SK-MEL-5 (cell line): ENCODE measurements around the gene SLC30A7. TPM values are rescaled to one million over a fixed set of nuclear protein-coding genes. Genes with fewer than 3 reads are reported as not detected.
A peak's percentile ranks its signal among the peaks of the same experiment; 100 is the strongest.
"Not testable (repeated sequence)": the region's sequence is repeated elsewhere in the genome, so short reads cannot be mapped to it uniquely, and the experiment has no call there.

Experiments used
- DNase-seq: peaks from one replicate; pipeline ENCODE4 v3.0.0-alpha.2; 2016; ENCODE audit warnings: low read depth, low spot score
- in situ Hi-C: cut with HindIII; loops from 2 replicates; pipeline ENCODE4 v1.10.0; 2016; ENCODE audit warnings: low sequenced_read_pairs, high pct_unique_total_duplicates, low pct_unique_long_range_greater_than_20kb
- polyA plus RNA-seq, 2 experiments: library from polyadenylated mRNA; depleted of rRNA; stranded (reverse); fragments of >200 nt; gene quantifications; 2 replicates each; pipeline ENCODE4 v1.2.3, GENCODE V29; 2015
- total RNA-seq: library from RNA; depleted of rRNA; stranded (reverse); fragments of >200 nt; shearing (Covaris generic); gene quantifications from 2 replicates; pipeline ENCODE4 v1.2.3, GENCODE V29; 2014; rRNA removed

SLC30A7 gene
- 33.4 and 36.8 TPM in 2 replicates for total RNA-seq
- polyA plus RNA-seq (2015; cell fraction: cytosol; rRNA removed): 12.6 and 19.8 TPM in 2 replicates
- 17.6 and 18.4 TPM in 2 replicates for polyA plus RNA-seq (2015; cell fraction: nucleus; rRNA removed)

- DNase-seq: peak; percentile 88
- in situ Hi-C loops: no loop called here
These were observed at the start of gene SLC30A7 for GRCh38 chr1:100895540-100896480. Gene SLC30A7, plus strand, starts transcription at chr1:100896090. Its CDS starts 173 bp downstream, at chr1:100896263.

GRCh38 chr1:100847361-100848082 is 48.4 kb upstream of the SLC30A7 start:
- in situ Hi-C loops: no loop called here
- no peak for DNase-seq

- no peak for DNase-seq
- in situ Hi-C loops: loop anchor here (25.0 kb wide), 1 partner anchor 389 kb away; no protein-coding TSS in a partner anchor
These were observed 44.2 kb upstream of the SLC30A7 start for GRCh38 chr1:100851726-100852125.

- in situ Hi-C loops: loop anchor here (25.0 kb wide), 1 partner anchor 391 kb away; no protein-coding TSS in a partner anchor
- no peak for DNase-seq
These were observed 42.9 kb upstream of the SLC30A7 start for GRCh38 chr1:100852976-100853375.

DNA sequence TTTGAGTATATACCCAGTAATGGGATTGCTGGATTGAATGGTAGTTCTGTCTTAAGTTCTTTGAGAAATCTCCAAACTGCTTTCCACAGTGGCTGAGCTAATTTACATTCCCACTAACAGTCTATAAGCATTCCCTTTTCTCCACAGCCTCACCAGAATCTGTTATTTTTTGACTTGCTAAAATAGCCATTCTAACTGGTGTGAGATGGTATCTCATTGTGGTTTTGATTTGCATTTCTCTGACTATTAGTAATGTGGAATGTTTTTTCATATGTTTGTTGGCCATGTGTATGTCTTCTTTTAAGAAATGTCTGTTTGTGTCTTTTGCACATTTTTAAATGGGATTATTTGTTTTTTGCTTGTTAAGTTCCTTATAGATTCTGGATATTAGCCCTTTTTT is 40.8 kb upstream of the SLC30A7 start:
- not testable (repeated sequence) for DNase-seq
- in situ Hi-C loops: loop anchor here (25.0 kb wide), 1 partner anchor 393 kb away; no protein-coding TSS in a partner anchor

DNA sequence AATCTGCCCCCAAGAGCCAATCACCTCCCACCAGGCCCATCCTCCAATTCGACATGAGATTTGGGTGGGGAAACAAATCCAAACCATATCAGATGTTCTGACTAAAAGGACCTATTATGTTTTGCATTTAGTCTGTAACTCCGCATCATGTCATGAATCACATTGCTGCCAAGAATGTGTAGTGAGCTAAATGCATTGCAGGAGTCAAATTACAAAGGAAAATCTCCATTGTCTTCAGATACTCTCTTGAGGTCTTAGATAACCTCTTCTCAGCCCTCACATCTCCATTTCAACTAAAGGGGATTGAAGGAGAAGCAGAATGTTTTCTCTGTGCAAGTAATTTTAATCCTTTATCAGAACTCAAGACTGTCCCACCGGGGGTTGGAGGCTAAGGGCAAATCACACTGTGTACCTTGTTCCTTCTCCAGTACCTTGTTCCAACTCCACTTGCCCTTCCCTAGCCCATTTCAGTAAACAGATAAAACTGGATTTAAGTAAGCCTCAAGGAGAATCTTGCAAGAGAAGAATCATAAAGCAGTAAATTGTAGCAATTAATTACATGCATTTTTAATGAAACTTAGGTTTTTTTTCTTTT is 35.4 kb upstream of the SLC30A7 start:
- in situ Hi-C loops: loop anchor here (25.0 kb wide), 1 partner anchor 398 kb away; no protein-coding TSS in a partner anchor
- no peak for DNase-seq

DNA sequence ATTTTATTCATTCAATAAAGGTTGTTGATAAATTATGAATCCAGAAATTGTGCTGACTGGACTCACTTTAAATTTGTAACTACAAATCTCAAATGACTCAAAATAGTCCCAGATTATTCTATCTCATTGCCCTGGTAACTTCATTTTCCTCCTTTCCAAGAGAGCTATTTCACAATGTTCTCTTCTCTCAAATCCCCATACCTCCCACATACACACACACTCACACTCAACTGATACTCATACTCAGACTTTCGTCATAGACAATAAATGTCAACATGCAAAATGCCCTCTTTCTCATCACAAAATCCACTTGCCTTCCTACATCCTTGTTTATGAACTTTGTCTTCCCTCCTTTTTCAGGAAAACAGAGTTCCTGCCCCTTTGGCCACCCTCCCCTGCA is 34.5 kb upstream of the SLC30A7 start:
- in situ Hi-C loops: loop anchor here (25.0 kb wide), 1 partner anchor 399 kb away; no protein-coding TSS in a partner anchor
- no peak for DNase-seq

- in situ Hi-C loops: loop anchor here (25.0 kb wide), 1 partner anchor 400 kb away; no protein-coding TSS in a partner anchor
- no peak for DNase-seq
These were observed 33.3 kb upstream of the SLC30A7 start for GRCh38 chr1:100862591-100862990.

DNA sequence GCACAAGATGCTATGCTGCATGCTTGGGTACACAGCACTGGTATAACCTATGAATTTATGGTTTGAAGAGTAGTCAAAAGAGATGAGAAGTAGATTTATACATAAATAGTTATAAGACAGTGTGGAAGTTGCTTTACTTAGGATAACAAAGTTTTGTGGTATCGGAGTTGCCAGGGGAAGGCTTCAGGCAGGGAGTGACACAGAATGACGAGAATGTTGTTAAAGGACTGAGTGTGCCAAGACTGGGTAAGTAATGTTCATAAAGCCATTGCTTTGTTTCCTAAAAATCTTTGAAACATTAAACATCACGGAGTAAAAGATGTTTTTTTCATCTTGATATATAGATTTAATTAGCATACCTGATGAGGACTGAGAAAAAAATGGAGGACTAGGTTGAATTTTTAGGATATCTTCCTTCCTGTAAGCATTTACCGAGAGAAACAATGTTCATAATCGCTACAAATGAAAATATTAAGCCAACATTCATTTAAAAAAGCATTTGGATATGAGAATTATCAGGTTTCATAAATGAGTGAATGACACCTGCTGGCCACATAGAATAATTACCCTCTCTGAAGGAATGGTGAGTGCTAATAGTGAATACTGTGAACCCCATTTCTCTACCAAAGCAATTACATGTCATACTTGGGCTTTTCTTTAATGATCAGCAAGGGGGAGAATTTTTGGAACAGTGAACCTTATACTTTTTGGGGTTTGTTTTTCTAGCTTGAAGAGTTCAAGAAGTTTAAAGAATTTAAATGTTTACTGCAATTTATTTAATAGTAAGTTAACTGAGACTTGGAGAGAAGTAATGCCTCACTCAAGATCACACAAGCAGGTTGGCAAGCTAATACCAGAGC is 29.6 kb upstream of the SLC30A7 start:
- in situ Hi-C loops: loop anchor here (25.0 kb wide), 1 partner anchor 404 kb away; no protein-coding TSS in a partner anchor
- peak; percentile 29 for DNase-seq

DNA sequence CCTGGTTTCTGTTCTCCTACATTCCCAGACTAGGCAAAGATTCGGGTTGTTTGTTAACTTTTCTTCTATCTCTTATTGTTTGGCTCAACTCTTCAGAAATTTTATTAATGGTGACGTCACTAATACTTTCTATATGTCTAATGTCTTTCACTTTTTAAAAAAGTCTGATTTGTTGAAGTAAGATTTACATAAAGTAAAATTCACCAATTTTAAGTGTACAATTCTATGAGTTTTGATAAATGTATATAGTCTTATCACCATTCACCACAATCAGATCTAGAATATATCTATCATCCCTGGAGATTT is 29.0 kb upstream of the SLC30A7 start:
- in situ Hi-C loops: loop anchor here (25.0 kb wide), 1 partner anchor 405 kb away; no protein-coding TSS in a partner anchor
- DNase-seq: no peak

GRCh38 chr1:100868364-100868995 is 27.4 kb upstream of the SLC30A7 start:
- DNase-seq: peak; percentile 46
- in situ Hi-C loops: loop anchor here (25.0 kb wide), 1 partner anchor 406 kb away; no protein-coding TSS in a partner anchor

DNA sequence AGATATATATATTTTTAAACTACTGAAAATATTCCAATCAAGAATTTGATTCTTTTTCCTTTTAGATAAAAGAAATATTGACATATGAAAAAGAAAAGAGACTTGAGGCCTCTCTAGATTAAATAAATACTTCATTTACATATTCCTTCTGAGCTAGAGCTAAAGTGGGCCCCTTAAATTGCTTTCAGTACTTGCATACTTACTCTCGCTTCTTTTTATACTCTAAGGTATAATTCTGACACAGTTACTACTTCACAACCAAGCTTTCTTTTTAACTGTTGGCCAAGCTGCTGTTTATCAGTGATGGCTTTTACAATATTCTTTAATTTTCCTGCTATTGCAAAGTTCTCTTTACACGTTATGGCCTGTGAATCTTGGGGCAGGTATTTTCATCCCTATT is 25.9 kb upstream of the SLC30A7 start:
- DNase-seq: no peak
- in situ Hi-C loops: loop anchor here (25.0 kb wide), 1 partner anchor 408 kb away; no protein-coding TSS in a partner anchor

DNA sequence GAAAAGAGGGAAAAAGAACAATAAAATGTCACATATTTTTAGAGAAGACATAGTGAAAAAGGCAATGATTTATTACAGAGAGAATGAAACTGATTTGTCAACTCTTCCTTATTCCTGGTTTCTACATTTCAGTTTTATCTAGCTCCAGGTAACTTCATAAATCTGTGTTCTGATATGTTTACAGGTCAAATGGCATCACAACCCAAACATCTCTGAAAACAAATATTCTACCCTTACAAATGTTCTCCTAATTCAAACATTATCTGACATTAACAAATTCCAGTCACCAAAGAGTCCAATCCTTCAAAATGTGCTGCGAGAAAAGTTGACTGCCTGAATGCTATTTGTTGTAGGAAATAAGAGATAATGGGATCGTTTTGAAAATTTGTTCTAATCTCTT is 21.5 kb upstream of the SLC30A7 start:
- in situ Hi-C loops: loop anchor here (25.0 kb wide), 1 partner anchor 412 kb away; no protein-coding TSS in a partner anchor
- DNase-seq: no peak

DNA sequence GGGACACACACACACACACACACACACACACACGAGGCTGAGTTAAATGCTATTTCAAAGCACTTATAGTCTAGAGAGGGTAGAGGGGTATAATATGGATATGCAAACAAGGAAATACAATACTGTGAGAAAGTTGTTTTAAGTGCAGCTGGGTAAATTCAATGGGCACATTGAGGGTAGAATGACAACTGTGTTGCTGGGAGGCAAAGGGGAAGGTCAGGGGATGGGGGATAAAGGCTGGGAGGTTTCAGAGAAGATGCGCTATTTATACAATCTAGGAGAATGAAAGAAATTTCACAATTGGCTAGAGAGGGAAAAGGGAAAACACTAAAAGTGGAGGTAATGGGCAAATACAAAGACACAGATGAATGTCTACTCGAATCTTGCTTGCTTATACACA is 20.7 kb upstream of the SLC30A7 start:
- in situ Hi-C loops: no loop called here
- DNase-seq: no peak

DNA sequence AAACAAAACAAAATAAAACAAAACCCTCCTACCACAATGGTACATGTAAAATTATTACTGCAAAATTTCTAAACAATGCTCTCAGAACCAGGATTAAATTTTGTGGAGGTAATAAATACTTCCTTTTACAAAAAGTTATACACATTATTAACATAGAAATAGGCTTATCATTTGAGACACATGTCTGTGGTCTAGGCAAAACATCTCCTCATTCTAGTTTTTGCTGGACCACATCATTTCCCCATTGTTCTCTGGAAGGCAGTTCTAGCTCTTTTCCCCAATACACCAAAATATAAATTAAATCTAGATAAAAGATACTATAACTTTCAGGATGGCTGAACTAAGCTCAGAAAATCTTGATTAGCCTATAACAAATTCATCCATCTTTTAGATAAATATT is 19.6 kb upstream of the SLC30A7 start:
- in situ Hi-C loops: no loop called here

DNA sequence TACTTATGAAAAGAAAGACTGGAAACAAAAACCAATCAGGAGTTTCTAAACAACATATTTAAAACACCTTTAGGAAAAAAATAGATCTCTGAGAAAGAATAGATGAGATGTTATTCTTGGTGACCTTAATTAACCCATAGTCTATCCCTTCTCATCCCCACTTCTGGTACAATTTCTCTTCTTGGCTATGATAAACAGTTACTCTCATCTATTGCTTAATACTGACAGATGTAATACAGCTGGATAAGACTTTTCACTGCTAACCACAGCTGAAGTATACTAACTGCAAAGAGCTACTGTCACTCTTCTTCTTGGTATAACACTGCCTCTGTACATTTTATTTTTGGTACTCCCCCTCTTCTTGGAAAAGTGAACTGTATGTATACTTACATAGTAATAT is 16.5 kb upstream of the SLC30A7 start:
- in situ Hi-C loops: no loop called here
- DNase-seq: no peak

More for the DNA sequence above, 19.6 kb upstream of the SLC30A7 start:
- no peak for DNase-seq
